SH-SY5Y (cell line): ENCODE measurements around the gene ABCD2.

Experiments
- GATA2 ChIP-seq: IDR thresholded peaks from 2 replicates; pipeline ENCODE4 v1.6.1; 2011; ENCODE audit warnings: mild to moderate bottlenecking, low read depth, low read length
- GATA3 ChIP-seq: IDR thresholded peaks from 2 replicates; pipeline ENCODE4 v1.6.1; 2011; ENCODE audit warnings: low read depth, mild to moderate bottlenecking, low read length, moderate library complexity

DNA sequence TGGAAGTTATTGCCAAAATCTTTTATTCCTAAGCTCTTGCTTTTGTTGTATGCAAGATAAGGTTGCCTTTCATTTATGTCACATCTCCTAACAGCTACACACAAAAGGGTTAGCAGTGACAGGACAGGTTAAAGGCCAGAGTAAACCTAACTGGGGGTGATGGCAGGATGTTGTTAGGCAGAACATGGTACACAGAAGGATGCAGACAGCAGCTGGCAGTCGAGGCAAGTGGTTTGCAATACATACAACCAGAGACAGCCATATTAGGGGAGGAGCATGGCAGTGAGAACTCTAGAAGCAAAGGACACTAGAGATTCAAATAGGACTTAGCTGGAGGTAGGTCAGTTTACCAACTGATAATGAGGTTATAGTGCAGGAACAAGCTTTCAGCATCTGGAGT lies 2.7 kb upstream of the ABCD2 start:
- TF ChIP-seq GATA2, result no peak
- TF ChIP-seq GATA3, result no peak
